ENCODE measurements around the gene INPP5E. TPM values are rescaled to one million over a fixed set of nuclear protein-coding genes. Genes with fewer than 3 reads are reported as not detected.
A peak's percentile ranks its signal among the peaks of the same experiment; 100 is the strongest.

The INPP5E gene
- total RNA-seq, 1 donor from 2014 or later, result 29.6 TPM

- H3K9me3 Mint-ChIP-seq, result no peaks in the 10 kb centered on the region
- no peak for DNase-seq (ENCODE audit: low read depth, low spot score)
- no peaks in the 10 kb centered on the region for H3K4me1 Mint-ChIP-seq
- no peaks in the 10 kb centered on the region for H3K27me3 Mint-ChIP-seq (ENCODE audit: low read depth)
- peaks cover 3% of the 10 kb centered on the region for H3K36me3 Mint-ChIP-seq (ENCODE audit: low read depth)
- no peak overlapping the region for H3K4me3 Mint-ChIP-seq
- H3K27ac Mint-ChIP-seq (ENCODE audit: unreplicated experiment), result peak overlapping the region; percentile 19
- no peak for TF ChIP-seq CTCF (conservative IDR thresholded peaks at IDR 0.05)
These were observed 31.3 kb upstream of the INPP5E start for GRCh38 chr9:136470792-136471469.

- DNase-seq (ENCODE audit: low read depth, low spot score), result no peak
- Mint-ChIP-seq H3K4me3 (no peak overlapping the region), H3K36me3 (ENCODE audit: low read depth) (peaks cover 3% of the 10 kb centered on the region), H3K27ac (ENCODE audit: unreplicated experiment) (no peak overlapping the region), H3K4me1 (no peaks in the 10 kb centered on the region), H3K9me3 (no peaks in the 10 kb centered on the region), H3K27me3 (ENCODE audit: low read depth) (no peaks in the 10 kb centered on the region)
- no peak for TF ChIP-seq CTCF (conservative IDR thresholded peaks at IDR 0.05)
These were observed 30.7 kb upstream of the INPP5E start for GRCh38 chr9:136470356-136470755.

- H3K27ac Mint-ChIP-seq (ENCODE audit: unreplicated experiment), result no peak overlapping the region
- H3K36me3 Mint-ChIP-seq (ENCODE audit: low read depth), result peaks cover 6% of the 10 kb centered on the region
- no peaks in the 10 kb centered on the region for H3K4me1 Mint-ChIP-seq
- H3K9me3 Mint-ChIP-seq, result no peaks in the 10 kb centered on the region
- no peak for TF ChIP-seq CTCF (conservative IDR thresholded peaks at IDR 0.05)
- no peak for DNase-seq (ENCODE audit: low read depth, low spot score)
- no peaks in the 10 kb centered on the region for H3K27me3 Mint-ChIP-seq (ENCODE audit: low read depth)
- H3K4me3 Mint-ChIP-seq, result no peak overlapping the region
These were observed 28.1 kb upstream of the INPP5E start for GRCh38 chr9:136467766-136468165.

GRCh38 chr9:136466155-136466541 is 26.5 kb upstream of the INPP5E start:
- no peak for DNase-seq (ENCODE audit: low read depth, low spot score)
- Mint-ChIP-seq H3K27me3 (ENCODE audit: low read depth) (no peaks in the 10 kb centered on the region), H3K4me1 (no peaks in the 10 kb centered on the region), H3K36me3 (ENCODE audit: low read depth) (peaks cover 9% of the 10 kb centered on the region), H3K27ac (ENCODE audit: unreplicated experiment) (no peak overlapping the region), H3K4me3 (no peak overlapping the region), H3K9me3 (no peaks in the 10 kb centered on the region)
- TF ChIP-seq CTCF (conservative IDR thresholded peaks at IDR 0.05), result no peak

- no peaks in the 10 kb centered on the region for H3K9me3 Mint-ChIP-seq
- H3K4me1 Mint-ChIP-seq, result no peaks in the 10 kb centered on the region
- H3K27me3 Mint-ChIP-seq (ENCODE audit: low read depth), result no peaks in the 10 kb centered on the region
- DNase-seq (ENCODE audit: low read depth, low spot score), result no peak
- peak overlapping the region; percentile 83 for H3K27ac Mint-ChIP-seq (ENCODE audit: unreplicated experiment)
- H3K36me3 Mint-ChIP-seq (ENCODE audit: low read depth), result peaks cover 9% of the 10 kb centered on the region
- H3K4me3 Mint-ChIP-seq, result no peak overlapping the region
- no peak for TF ChIP-seq CTCF (conservative IDR thresholded peaks at IDR 0.05)
These were observed 26.0 kb upstream of the INPP5E start for GRCh38 chr9:136465500-136466154.
